OCI-LY1 (cell line): Measurements from ENCODE around the gene POLE2.

Source experiments
- EZH2 ChIP-seq: fragments of 200-600 bp; sonication (generic), shearing (Covaris generic); IDR thresholded peaks from 2 replicates; pipeline ENCODE4 v1.8.0; 2017; ENCODE audit warnings: borderline replicate concordance, mixed run types, mild to moderate bottlenecking, antibody characterized with exemption, low read length, moderate library complexity, mixed read lengths
- TF ChIP-seq, protein P1 (sequence below): fragments of 200-600 bp; sonication (generic), shearing (Covaris generic); IDR thresholded peaks from 2 replicates; pipeline ENCODE4 v1.5.1; 2017; ENCODE audit warnings: mild to moderate bottlenecking, antibody characterized with exemption, low read length, moderate library complexity, mixed read lengths

DNA sequence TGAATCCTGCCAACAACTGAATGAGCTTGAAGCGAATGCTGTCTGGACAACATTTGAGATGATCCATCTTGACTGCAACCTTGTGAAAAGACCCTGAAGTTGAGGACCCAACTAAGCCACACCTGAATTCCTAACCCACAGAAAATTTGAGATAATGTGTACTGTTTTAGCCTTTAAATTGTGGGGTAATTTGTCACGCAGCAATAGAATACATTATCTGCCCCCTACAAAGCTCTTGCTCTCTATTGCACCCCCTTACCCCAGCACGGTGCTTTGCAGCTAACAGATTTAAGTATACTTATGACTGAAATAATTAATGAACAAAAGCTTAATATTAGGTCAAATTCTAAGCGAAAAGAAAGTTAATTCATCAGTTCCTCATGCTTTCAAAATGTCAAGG is 1.6 kb downstream of the POLE2 start:
- TF ChIP-seq EZH2 = no peak
- TF ChIP-seq, protein P1, sequence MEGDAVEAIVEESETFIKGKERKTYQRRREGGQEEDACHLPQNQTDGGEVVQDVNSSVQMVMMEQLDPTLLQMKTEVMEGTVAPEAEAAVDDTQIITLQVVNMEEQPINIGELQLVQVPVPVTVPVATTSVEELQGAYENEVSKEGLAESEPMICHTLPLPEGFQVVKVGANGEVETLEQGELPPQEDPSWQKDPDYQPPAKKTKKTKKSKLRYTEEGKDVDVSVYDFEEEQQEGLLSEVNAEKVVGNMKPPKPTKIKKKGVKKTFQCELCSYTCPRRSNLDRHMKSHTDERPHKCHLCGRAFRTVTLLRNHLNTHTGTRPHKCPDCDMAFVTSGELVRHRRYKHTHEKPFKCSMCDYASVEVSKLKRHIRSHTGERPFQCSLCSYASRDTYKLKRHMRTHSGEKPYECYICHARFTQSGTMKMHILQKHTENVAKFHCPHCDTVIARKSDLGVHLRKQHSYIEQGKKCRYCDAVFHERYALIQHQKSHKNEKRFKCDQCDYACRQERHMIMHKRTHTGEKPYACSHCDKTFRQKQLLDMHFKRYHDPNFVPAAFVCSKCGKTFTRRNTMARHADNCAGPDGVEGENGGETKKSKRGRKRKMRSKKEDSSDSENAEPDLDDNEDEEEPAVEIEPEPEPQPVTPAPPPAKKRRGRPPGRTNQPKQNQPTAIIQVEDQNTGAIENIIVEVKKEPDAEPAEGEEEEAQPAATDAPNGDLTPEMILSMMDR = no peak
